Superior temporal gyrus (tissue), 1 donor: ENCODE results near the gene RXRA.
"Not testable (repeated sequence)": the region's sequence is repeated elsewhere in the genome, so short reads cannot be mapped to it uniquely, and the experiment has no call there.

Source experiments
- DNase-seq: peaks from one replicate; pipeline ENCODE4 v3.0.0-alpha.2; 2016; ENCODE audit errors: extremely low spot score

The RXRA gene

GRCh38 chr9:134308639-134309220 lies 17.5 kb upstream of the RXRA start:
- DNase-seq: not testable (repeated sequence)

GRCh38 chr9:134313470-134313869 lies 12.8 kb upstream of the RXRA start:
- no peak for DNase-seq

GRCh38 chr9:134314039-134314949 lies 12.0 kb upstream of the RXRA start:
- no peak for DNase-seq

- no peak for DNase-seq
These were observed 11.1 kb upstream of the RXRA start for GRCh38 chr9:134314950-134315715.

- DNase-seq: no peak
These were observed 10.4 kb upstream of the RXRA start for GRCh38 chr9:134315716-134316448.

- no peak for DNase-seq
These were observed 9.7 kb upstream of the RXRA start for GRCh38 chr9:134316449-134317160.

GRCh38 chr9:134317400-134317789 lies 8.9 kb upstream of the RXRA start:
- DNase-seq: no peak

- no peak for DNase-seq
These were observed 8.4 kb upstream of the RXRA start for GRCh38 chr9:134317790-134318414.

GRCh38 chr9:134318481-134318891 lies 7.8 kb upstream of the RXRA start:
- no peak for DNase-seq

GRCh38 chr9:134318941-134319305 lies 7.3 kb upstream of the RXRA start:
- DNase-seq: no peak

GRCh38 chr9:134319306-134320125 lies 6.7 kb upstream of the RXRA start:
- DNase-seq: no peak

GRCh38 chr9:134320126-134320867 lies 6.0 kb upstream of the RXRA start:
- DNase-seq: no peak

GRCh38 chr9:134320868-134321471 lies 5.3 kb upstream of the RXRA start:
- no peak for DNase-seq

GRCh38 chr9:134321531-134321930 lies 4.7 kb upstream of the RXRA start:
- no peak for DNase-seq

GRCh38 chr9:134321946-134322741 lies 4.1 kb upstream of the RXRA start:
- DNase-seq: no peak

- no peak for DNase-seq
These were observed 3.4 kb upstream of the RXRA start for GRCh38 chr9:134322781-134323241.

GRCh38 chr9:134323741-134324358 lies 2.4 kb upstream of the RXRA start:
- DNase-seq: peak; percentile 57
